ENCODE results near the gene LRRC58. TPM values are rescaled to one million over a fixed set of nuclear protein-coding genes. Genes with fewer than 3 reads are reported as not detected.

The LRRC58 gene
- total and polyA plus RNA-seq, 2 of the 8 experiments (the other 6 are each of a cell fraction or from before 2014, with no cell fraction given): 4.3 to 15.4 TPM

DNA sequence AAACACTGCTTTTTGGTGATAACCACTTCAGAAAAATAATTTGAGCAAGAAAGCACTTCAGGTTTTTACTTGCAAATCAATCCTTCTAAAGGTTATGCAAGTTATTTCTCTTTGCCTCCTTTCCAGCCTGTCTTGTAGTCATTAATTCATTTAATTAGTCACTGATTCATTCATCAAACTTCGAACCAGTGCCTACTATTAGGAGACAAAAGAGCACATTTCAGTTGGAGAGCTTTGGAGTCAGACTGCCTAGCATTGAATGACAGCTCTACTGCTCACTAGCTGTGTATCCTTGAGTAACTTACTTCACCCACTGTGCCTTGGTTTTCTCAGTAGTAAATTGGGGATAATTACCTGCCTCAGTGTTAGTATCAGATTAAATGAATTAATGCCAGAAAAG lies 14.9 kb upstream of the LRRC58 start (continued):
- TF ChIP-seq, protein P1, sequence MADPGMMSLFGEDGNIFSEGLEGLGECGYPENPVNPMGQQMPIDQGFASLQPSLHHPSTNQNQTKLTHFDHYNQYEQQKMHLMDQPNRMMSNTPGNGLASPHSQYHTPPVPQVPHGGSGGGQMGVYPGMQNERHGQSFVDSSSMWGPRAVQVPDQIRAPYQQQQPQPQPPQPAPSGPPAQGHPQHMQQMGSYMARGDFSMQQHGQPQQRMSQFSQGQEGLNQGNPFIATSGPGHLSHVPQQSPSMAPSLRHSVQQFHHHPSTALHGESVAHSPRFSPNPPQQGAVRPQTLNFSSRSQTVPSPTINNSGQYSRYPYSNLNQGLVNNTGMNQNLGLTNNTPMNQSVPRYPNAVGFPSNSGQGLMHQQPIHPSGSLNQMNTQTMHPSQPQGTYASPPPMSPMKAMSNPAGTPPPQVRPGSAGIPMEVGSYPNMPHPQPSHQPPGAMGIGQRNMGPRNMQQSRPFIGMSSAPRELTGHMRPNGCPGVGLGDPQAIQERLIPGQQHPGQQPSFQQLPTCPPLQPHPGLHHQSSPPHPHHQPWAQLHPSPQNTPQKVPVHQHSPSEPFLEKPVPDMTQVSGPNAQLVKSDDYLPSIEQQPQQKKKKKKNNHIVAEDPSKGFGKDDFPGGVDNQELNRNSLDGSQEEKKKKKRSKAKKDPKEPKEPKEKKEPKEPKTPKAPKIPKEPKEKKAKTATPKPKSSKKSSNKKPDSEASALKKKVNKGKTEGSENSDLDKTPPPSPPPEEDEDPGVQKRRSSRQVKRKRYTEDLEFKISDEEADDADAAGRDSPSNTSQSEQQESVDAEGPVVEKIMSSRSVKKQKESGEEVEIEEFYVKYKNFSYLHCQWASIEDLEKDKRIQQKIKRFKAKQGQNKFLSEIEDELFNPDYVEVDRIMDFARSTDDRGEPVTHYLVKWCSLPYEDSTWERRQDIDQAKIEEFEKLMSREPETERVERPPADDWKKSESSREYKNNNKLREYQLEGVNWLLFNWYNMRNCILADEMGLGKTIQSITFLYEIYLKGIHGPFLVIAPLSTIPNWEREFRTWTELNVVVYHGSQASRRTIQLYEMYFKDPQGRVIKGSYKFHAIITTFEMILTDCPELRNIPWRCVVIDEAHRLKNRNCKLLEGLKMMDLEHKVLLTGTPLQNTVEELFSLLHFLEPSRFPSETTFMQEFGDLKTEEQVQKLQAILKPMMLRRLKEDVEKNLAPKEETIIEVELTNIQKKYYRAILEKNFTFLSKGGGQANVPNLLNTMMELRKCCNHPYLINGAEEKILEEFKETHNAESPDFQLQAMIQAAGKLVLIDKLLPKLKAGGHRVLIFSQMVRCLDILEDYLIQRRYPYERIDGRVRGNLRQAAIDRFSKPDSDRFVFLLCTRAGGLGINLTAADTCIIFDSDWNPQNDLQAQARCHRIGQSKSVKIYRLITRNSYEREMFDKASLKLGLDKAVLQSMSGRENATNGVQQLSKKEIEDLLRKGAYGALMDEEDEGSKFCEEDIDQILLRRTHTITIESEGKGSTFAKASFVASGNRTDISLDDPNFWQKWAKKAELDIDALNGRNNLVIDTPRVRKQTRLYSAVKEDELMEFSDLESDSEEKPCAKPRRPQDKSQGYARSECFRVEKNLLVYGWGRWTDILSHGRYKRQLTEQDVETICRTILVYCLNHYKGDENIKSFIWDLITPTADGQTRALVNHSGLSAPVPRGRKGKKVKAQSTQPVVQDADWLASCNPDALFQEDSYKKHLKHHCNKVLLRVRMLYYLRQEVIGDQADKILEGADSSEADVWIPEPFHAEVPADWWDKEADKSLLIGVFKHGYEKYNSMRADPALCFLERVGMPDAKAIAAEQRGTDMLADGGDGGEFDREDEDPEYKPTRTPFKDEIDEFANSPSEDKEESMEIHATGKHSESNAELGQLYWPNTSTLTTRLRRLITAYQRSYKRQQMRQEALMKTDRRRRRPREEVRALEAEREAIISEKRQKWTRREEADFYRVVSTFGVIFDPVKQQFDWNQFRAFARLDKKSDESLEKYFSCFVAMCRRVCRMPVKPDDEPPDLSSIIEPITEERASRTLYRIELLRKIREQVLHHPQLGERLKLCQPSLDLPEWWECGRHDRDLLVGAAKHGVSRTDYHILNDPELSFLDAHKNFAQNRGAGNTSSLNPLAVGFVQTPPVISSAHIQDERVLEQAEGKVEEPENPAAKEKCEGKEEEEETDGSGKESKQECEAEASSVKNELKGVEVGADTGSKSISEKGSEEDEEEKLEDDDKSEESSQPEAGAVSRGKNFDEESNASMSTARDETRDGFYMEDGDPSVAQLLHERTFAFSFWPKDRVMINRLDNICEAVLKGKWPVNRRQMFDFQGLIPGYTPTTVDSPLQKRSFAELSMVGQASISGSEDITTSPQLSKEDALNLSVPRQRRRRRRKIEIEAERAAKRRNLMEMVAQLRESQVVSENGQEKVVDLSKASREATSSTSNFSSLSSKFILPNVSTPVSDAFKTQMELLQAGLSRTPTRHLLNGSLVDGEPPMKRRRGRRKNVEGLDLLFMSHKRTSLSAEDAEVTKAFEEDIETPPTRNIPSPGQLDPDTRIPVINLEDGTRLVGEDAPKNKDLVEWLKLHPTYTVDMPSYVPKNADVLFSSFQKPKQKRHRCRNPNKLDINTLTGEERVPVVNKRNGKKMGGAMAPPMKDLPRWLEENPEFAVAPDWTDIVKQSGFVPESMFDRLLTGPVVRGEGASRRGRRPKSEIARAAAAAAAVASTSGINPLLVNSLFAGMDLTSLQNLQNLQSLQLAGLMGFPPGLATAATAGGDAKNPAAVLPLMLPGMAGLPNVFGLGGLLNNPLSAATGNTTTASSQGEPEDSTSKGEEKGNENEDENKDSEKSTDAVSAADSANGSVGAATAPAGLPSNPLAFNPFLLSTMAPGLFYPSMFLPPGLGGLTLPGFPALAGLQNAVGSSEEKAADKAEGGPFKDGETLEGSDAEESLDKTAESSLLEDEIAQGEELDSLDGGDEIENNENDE (IDR thresholded peaks at IDR 0.05; ENCODE audit: insufficient replicate concordance, low read length): no peak
- TF ChIP-seq NRF1 (IDR thresholded peaks at IDR 0.05; ENCODE audit: low read depth, low read length): no peak
- no peak for TF ChIP-seq JUN (IDR thresholded peaks at IDR 0.05; ENCODE audit: low read depth, low read length)

All from H1 (cell line).